ENCODE results near the gene MGLL.

Gene MGLL

GRCh38 chr3:127809611-127810010 lies 12.7 kb downstream of the MGLL start:
- no peak for DNase-seq

DNA sequence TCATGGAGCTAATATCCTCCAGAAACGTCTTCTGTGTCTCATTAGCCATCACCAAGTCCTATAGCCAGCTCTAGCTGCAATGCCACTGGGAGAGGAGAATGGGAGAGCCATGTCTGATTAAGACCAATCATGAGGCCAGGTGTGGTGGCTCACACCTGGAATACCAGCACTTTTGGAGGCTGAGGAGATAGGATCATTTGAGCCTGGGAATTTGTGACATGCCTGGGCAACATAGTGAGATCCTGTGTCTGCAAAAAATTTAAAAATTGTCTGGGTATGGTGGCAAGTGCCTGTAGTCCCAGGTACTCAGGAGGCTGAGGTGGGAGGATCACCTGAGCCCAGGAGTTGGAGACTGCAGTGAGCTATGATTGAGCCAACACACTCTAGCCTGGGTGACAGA lies 13.1 kb downstream of the MGLL start:
- DNase-seq: no peak

- DNase-seq: peak; percentile 65
Observed at GRCh38 chr3:127808197-127808596, 14.1 kb downstream of the MGLL start.

DNA sequence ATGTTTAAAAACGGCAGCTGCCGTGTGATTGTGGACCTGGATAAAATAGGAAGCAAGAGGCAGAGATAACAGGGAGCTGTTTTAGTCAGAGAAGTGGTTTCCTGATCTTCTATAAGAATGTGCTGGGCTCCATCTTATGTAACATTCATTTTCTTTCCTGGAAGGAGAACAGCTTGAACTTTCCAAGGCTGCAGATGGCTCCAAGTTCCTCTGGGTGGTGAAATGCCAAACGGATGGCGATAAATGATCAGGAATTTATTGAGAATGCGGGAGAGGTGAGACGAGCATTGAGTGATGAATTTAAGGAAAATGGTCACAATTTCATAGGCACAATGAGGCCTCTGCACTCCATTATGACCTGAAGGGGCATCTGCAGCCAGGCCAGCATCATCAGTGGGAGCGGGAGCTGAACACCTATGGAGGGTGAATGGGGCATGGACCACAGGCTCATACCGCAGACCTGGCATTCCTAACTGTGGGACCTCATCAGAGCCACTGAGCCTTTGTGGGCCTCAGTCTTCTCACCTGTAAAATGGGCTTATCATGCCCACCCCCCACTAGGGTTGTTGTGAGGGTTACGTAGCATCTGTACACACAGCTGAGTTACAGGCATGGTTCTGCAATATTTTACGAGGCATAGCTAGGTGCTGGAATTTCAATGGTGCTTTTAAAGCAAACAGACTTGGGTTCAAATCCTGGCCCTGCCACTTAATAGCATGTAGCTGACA lies 17.1 kb downstream of the MGLL start:
- DNase-seq: no peak

DNA sequence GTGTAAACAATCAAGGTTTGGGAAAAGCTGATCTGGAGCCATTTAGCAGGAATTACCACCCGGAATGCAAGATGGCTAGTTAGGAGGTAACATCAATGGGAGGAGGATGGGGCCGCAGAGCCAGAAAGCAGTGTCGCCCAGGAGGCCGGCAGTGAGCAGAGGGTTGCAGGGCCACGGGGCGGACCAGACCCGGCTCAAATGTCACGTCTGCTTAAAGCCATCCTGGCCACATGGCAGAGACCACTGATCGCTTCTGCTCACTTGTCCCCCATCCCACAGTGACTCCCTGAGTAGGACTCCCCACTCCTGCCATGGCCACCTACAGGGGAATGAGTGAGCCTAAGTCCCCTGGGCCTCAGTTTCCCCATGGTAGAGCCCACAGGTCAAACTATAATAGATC lies 18.2 kb downstream of the MGLL start:
- no peak for DNase-seq

- peak; percentile 30 for DNase-seq
Observed at GRCh38 chr3:127803619-127804018, 18.7 kb downstream of the MGLL start.

GRCh38 chr3:127802606-127803005 lies 19.7 kb downstream of the MGLL start:
- no peak for DNase-seq

GRCh38 chr3:127801731-127802313 lies 20.5 kb downstream of the MGLL start:
- DNase-seq: no peak

GRCh38 chr3:127800508-127800907 lies 21.8 kb downstream of the MGLL start:
- DNase-seq: no peak

DNA sequence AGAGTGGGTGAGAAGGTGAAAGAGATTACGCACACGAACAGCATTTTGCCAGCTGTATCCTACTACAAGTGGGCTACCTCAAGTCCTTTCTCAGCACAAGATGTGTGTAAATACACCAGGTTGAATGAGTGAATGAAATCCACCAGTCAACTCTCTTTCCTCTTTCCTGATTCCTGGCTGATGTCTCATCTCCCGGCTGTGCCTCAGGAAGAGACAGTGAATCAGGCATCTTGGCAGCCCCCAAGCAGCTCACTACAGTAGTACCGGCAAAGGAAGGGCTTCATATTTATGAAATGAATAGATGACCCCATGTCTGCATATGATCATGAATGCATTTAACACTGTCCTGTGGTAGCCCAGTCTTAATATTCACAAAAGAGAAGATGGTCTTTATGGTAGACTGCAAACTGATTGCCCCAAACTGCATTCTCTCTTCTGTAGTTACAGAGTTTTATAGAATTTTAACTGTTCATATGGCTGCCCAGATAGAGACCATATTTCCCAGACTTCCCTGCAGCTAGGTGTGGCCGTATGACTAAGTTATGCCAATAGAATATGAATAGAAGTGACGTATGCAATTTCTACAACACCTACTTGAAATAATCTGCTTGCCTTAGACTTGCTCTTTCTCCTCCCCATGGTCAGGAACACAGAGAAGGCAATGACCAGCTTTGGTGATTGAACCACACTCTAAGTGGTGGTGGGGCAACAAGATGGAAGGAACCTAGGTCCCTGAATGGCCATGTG lies 22.7 kb downstream of the MGLL start:
- no peak for DNase-seq

- DNase-seq: no peak
Observed at GRCh38 chr3:127798716-127799115, 23.6 kb downstream of the MGLL start.

GRCh38 chr3:127796831-127797150 lies 25.5 kb downstream of the MGLL start:
- DNase-seq: no peak

DNA sequence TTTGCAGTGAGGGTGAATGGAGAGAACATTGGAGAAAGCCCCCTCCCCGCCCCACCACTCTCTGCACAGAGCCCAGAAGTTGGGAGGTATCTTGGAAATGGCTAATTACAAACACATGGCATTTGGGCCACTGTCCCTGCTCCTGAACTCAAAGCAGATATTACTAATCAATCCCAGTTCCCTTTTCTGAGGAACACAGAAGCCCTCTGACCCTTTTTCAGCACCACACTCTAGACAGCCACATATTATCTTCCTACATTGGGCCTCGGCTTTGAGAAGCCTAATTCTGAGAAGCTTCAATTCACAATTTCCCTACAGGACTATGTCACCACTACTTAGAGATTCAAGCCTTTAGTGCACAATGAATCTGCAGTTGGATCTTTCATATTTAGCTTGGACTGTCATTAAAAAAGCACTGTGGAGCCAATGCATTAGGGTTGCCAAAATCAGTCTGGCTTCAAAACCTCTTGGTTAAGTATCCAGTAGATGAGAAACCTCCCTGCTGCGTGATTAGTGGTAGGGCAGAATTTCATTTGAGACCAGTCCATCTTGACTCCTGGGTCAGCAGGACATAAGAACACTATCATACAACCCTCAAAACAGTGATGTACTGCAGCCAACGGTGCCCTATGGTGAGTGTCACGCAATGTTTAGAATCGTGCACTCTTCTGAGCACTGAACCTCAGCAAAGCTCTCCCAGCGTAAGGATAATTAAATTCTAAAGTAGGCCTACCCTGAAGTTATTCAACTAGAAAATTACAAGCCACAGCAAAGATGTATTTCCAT lies 26.1 kb downstream of the MGLL start:
- peak; percentile 27 for DNase-seq

GRCh38 chr3:127794972-127795371 lies 27.3 kb downstream of the MGLL start:
- no peak for DNase-seq

DNA sequence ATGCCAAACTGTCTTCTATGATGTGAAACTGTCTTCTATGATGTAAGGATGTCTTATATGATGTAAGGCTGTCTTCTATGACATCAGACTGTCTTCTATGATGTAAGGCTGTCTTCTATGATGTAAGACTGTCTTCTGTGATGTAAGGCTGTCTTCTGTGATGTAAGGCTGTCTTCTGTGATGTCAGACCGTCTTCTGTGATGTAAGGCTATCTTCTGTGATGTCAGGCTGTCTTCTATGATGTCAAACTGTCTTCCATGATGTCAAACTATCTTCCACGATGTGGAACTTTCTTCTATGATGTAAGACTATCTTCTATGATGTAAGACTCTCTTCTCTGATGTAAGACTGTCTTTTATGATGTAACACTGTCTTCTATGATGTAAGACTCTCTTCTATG lies 27.9 kb downstream of the MGLL start:
- peak; percentile 21 for DNase-seq

DNA sequence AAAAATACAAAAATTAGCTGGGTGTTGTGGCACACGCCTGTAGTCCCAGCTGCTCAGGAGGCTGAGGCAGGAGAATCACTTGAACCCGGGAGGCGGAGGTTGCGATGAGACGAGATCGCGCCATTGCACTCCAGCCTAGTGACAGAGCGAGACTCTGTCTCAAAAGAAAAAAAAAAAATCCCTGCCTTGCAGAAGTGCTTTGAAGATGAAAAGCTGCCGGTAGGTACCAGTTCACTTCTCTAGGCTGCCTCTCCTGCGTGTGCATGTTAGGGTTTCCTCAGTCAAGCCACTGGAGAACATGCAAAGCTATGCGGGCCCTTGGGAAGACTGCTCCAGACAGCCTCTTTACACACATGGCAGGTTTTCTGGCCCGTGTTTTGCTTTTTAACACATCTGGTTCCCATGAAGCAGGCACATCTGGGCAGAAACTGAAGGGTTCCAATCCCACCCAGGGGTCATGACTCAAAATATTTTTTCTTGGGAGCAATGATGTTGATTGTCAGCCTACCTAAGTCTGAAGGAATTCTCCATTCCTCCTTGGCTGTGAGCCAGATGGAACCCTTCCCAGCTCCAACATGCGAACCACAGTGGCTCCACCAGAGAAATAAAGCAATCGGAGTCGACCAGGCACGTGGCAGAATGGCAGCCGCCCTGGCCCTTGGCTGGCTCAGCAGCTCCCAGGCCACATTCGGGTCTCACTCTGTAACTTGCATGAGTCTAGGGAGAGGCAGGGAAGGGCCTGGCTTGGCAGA lies 29.6 kb downstream of the MGLL start:
- no peak for DNase-seq

DNA sequence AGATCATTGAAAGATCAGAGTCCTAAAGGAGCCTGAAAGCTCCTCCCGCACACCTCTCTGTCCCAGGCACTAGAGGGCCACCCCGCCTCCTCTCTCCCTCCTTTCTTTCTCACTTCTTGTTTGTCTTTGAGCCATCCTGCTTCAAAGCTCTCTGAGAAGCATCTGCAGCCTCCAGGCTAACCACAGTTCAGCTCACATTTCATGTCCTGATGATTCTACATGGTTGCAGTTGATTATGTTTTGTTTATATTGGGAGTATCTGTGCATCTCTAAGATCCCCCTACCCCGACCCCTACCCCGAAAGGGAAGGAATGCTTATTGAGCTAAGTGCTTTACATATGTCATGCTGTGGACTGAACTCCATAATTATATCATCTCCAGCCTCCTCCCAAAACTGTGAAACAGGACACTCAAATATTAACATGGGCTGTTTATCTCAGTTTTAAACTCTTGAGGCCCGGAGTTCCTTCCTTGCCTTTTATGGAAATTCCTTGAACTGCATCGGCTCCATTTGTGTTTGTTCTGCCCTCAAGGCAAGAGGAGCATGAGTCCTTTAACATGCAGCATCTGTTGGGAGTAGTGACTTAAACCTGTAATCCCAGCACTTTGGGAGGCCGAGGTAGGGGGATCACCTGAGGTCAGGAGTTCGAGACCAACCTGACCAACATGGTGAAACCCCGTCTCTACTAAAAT lies 30.9 kb downstream of the MGLL start:
- peak; percentile 35 for DNase-seq

DNA sequence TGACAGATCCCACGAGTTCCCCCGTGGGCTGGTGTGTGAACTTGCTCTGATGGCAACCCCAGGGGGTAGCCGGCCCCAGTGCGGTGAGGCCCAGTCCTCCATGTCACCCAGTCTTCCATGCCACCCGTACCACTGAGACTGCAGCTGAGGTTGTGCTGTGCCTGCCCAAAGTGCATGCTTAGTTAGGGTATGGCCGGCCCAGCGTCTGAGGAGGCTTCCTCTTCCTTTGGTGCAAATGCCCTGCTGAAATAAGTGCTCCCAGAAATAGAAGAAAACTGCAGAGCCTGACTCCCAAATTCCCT lies 31.5 kb downstream of the MGLL start:
- no peak for DNase-seq

DNA sequence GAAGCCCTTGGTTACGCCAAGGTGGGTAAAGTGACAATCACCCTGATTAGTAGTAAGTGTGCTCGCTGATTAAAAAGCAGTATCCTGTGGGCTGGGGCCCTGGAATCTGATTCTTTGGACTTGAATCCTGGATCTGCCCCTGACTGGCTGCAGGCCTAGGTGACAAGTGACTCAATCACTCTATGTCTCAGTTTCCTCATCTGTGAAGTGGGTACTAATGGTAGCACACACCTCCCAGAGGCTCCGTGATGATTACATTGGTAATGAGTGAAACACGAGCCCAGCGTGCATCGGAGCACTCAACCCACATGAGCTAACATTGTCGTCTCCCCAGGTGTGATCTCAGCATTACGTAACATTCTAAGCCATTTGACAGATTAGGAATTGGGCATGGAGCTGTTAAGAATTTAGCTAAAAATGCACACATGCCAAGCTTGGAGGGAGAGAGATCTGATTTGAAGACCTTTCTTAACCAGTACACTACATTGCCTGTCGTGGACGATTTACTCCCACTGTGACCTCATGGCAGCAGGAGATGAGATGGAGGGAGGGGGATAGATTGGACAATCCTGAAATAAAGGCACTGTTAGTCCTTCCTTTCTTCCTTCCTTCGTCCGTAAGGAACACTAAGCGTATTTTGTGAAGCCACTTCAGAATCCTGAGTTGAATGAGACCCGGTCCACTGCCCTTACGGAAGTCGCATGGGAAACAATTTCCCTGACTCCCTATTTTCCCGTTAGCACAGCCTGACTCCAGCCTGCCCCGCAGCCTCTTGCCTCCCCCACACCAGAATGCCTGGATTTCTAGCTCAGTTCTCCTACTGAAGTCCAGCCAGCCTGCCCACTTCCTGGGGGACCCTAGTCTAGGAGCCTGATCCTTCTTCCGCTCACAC lies 32.1 kb downstream of the MGLL start:
- no peak for DNase-seq

- DNase-seq: no peak
Observed at GRCh38 chr3:127789051-127789450, 33.3 kb downstream of the MGLL start.

- DNase-seq: no peak
Observed at GRCh38 chr3:127788451-127788909, 33.8 kb downstream of the MGLL start.

Data from suppressor macrophage treated with lipopolysaccharide for 4 hours (primary cell).